ENCODE data around the gene PPP2R5A. TPM values are rescaled to one million over a fixed set of nuclear protein-coding genes. Genes with fewer than 3 reads are reported as not detected.
"Not testable (repeated sequence)": the region's sequence is repeated elsewhere in the genome, so short reads cannot be mapped to it uniquely, and the experiment has no call there.

Gene PPP2R5A
- total and polyA plus RNA-seq, 3 experiments from 2014 or later = 46.1 to 51.9 (median 46.9) TPM

GRCh38 chr1:212301580-212301979, 16.4 kb downstream of the PPP2R5A start:
- peak overlapping the region in 2 of 8 donors; percentile 7 to 18 for H3K27ac Mint-ChIP-seq
- H3K9me3 ChIP-seq (ENCODE audit: low read length) = no peaks in the 10 kb centered on the region
- H3K4me3 ChIP-seq (ENCODE audit: low read length) = no peak overlapping the region
- ChIA-PET POLR2A (interaction anchor here (0.5 kb wide), 1 partner anchor 16 kb away, joined by 4 read pairs; no protein-coding TSS in a partner anchor), CTCF (no interaction called here)
- H3K27ac ChIP-seq (ENCODE audit: low read depth, low read length) = no peak overlapping the region
- peaks cover 52 to 68% (median 67%) of the 10 kb centered on the region in 3 donors for H3K4me1 Mint-ChIP-seq
- peaks cover 15% of the 10 kb centered on the region for H3K4me1 ChIP-seq (ENCODE audit: insufficient read depth, low read length)
- no peak for DNase-seq
- no peaks in the 10 kb centered on the region for H3K27me3 Mint-ChIP-seq
- peak overlapping the region in 2 of 7 donors; percentile 8 to 46 for H3K4me3 Mint-ChIP-seq
- no peaks in the 10 kb centered on the region for H3K27me3 ChIP-seq (ENCODE audit: insufficient read depth, low read length, poor library complexity, severe bottlenecking)
- peaks cover 1 to 6% (median 5%) of the 10 kb centered on the region in 3 donors for H3K36me3 Mint-ChIP-seq
- no peaks in the 10 kb centered on the region for H3K36me3 ChIP-seq (ENCODE audit: insufficient read depth, low read length)
- no peaks in the 10 kb centered on the region for H3K9me3 Mint-ChIP-seq

- Mint-ChIP-seq H3K4me1 (peaks cover 57 to 71% (median 70%) of the 10 kb centered on the region in 3 donors), H3K36me3 (peaks cover 1 to 16% (median 7%) of the 10 kb centered on the region in 3 donors), H3K27me3 (no peaks in the 10 kb centered on the region), H3K9me3 (no peaks in the 10 kb centered on the region), H3K27ac (peak overlapping the region in 4 of 8 donors; percentile 3 to 32 (median 6)), H3K4me3 (peak overlapping the region in 1 of 7 donors; percentile 25)
- Histone ChIP-seq H3K36me3 (ENCODE audit: insufficient read depth, low read length) (no peaks in the 10 kb centered on the region), H3K4me1 (ENCODE audit: insufficient read depth, low read length) (peaks cover 15% of the 10 kb centered on the region), H3K27ac (ENCODE audit: low read depth, low read length) (no peak overlapping the region), H3K4me3 (ENCODE audit: low read length) (no peak overlapping the region), H3K9me3 (ENCODE audit: low read length) (no peaks in the 10 kb centered on the region), H3K27me3 (ENCODE audit: insufficient read depth, low read length, poor library complexity, severe bottlenecking) (no peaks in the 10 kb centered on the region)
- DNase-seq = no peak
- POLR2A ChIA-PET = no interaction called here
- CTCF ChIA-PET = no interaction called here
Measured at GRCh38 chr1:212302745-212303383, 17.7 kb downstream of the PPP2R5A start.

GRCh38 chr1:212305342-212305741, 20.1 kb downstream of the PPP2R5A start:
- Histone ChIP-seq H3K4me1 (ENCODE audit: insufficient read depth, low read length) (peaks cover 15% of the 10 kb centered on the region), H3K27ac (ENCODE audit: low read depth, low read length) (no peak overlapping the region), H3K4me3 (ENCODE audit: low read length) (no peak overlapping the region), H3K27me3 (ENCODE audit: insufficient read depth, low read length, poor library complexity, severe bottlenecking) (no peaks in the 10 kb centered on the region), H3K36me3 (ENCODE audit: insufficient read depth, low read length) (no peaks in the 10 kb centered on the region), H3K9me3 (ENCODE audit: low read length) (no peaks in the 10 kb centered on the region)
- ChIA-PET POLR2A (interaction anchor here (0.6 kb wide), 1 partner anchor 270 kb away, joined by 3 read pairs; the partner anchor contains the start of genes DTL and INTS7), CTCF (no interaction called here)
- DNase-seq = no peak
- H3K36me3 Mint-ChIP-seq = peaks cover 9 to 38% (median 11%) of the 10 kb centered on the region in 3 donors
- peaks cover 69 to 84% (median 82%) of the 10 kb centered on the region in 3 donors for H3K4me1 Mint-ChIP-seq
- peak overlapping the region in 3 of 8 donors; percentile 1 to 52 (median 37) for H3K27ac Mint-ChIP-seq
- no peaks in the 10 kb centered on the region for H3K9me3 Mint-ChIP-seq
- peak overlapping the region in 3 of 7 donors; percentile 30 to 54 (median 42) for H3K4me3 Mint-ChIP-seq
- no peaks in the 10 kb centered on the region for H3K27me3 Mint-ChIP-seq

GRCh38 chr1:212305984-212306452, 20.8 kb downstream of the PPP2R5A start:
- DNase-seq; H3K27ac ChIP-seq (ENCODE audit: low read depth, low read length); H3K36me3 ChIP-seq (ENCODE audit: insufficient read depth, low read length); H3K9me3 ChIP-seq (ENCODE audit: low read length); H3K27me3 ChIP-seq (ENCODE audit: insufficient read depth, low read length, poor library complexity, severe bottlenecking); H3K4me3 ChIP-seq (ENCODE audit: low read length); CTCF ChIA-PET; H3K27me3 Mint-ChIP-seq; POLR2A ChIA-PET; H3K9me3 Mint-ChIP-seq: not testable (repeated sequence)
- Mint-ChIP-seq H3K36me3 (peaks cover 9 to 45% (median 11%) of the 10 kb centered on the region in 3 donors), H3K4me3 (peak overlapping the region in 4 of 7 donors; percentile 14 to 54 (median 28)), H3K4me1 (peaks cover 76 to 90% (median 87%) of the 10 kb centered on the region in 3 donors), H3K27ac (peak overlapping the region in 1 of 8 donors; percentile 20)
- peaks cover 14% of the 10 kb centered on the region for H3K4me1 ChIP-seq (ENCODE audit: insufficient read depth, low read length)

GRCh38 chr1:212309967-212310366, 24.8 kb downstream of the PPP2R5A start:
- ChIA-PET POLR2A (no interaction called here), CTCF (no interaction called here)
- Histone ChIP-seq H3K36me3 (ENCODE audit: insufficient read depth, low read length) (no peaks in the 10 kb centered on the region), H3K27me3 (ENCODE audit: insufficient read depth, low read length, poor library complexity, severe bottlenecking) (no peaks in the 10 kb centered on the region), H3K4me1 (ENCODE audit: insufficient read depth, low read length) (peaks cover 2% of the 10 kb centered on the region), H3K9me3 (ENCODE audit: low read length) (no peaks in the 10 kb centered on the region), H3K4me3 (ENCODE audit: low read length) (no peak overlapping the region), H3K27ac (ENCODE audit: low read depth, low read length) (no peak overlapping the region)
- Mint-ChIP-seq H3K27ac (peak overlapping the region in 2 of 8 donors; percentile 1 to 74), H3K36me3 (peaks cover 14 to 58% (median 22%) of the 10 kb centered on the region in 3 donors), H3K27me3 (no peaks in the 10 kb centered on the region), H3K4me1 (peaks cover 66 to 84% (median 77%) of the 10 kb centered on the region in 3 donors), H3K4me3 (peak overlapping the region in 1 of 7 donors; percentile 29), H3K9me3 (peaks cover 0 to 6% (median 2%) of the 10 kb centered on the region in 5 donors)
- no peak for DNase-seq

GRCh38 chr1:212310383-212310782, 25.2 kb downstream of the PPP2R5A start:
- H3K4me1 ChIP-seq (ENCODE audit: insufficient read depth, low read length) = peaks cover 6% of the 10 kb centered on the region
- no peak overlapping the region for H3K27ac ChIP-seq (ENCODE audit: low read depth, low read length)
- no peaks in the 10 kb centered on the region for H3K36me3 ChIP-seq (ENCODE audit: insufficient read depth, low read length)
- peaks cover 64 to 84% (median 77%) of the 10 kb centered on the region in 3 donors for H3K4me1 Mint-ChIP-seq
- H3K27me3 Mint-ChIP-seq = no peaks in the 10 kb centered on the region
- no peaks in the 10 kb centered on the region for H3K27me3 ChIP-seq (ENCODE audit: insufficient read depth, low read length, poor library complexity, severe bottlenecking)
- H3K4me3 Mint-ChIP-seq = no peak overlapping the region
- no peak for DNase-seq
- H3K27ac Mint-ChIP-seq = peak overlapping the region in 5 of 8 donors; percentile 1 to 77 (median 46)
- no peak overlapping the region for H3K4me3 ChIP-seq (ENCODE audit: low read length)
- ChIA-PET POLR2A (no interaction called here), CTCF (no interaction called here)
- H3K9me3 Mint-ChIP-seq = peaks cover 0 to 6% (median 2%) of the 10 kb centered on the region in 5 donors
- H3K36me3 Mint-ChIP-seq = peaks cover 14 to 56% (median 19%) of the 10 kb centered on the region in 3 donors
- H3K9me3 ChIP-seq (ENCODE audit: low read length) = no peaks in the 10 kb centered on the region

GRCh38 chr1:212311836-212312497, 26.8 kb downstream of the PPP2R5A start:
- Histone ChIP-seq H3K36me3 (ENCODE audit: insufficient read depth, low read length) (no peaks in the 10 kb centered on the region), H3K9me3 (ENCODE audit: low read length) (no peaks in the 10 kb centered on the region), H3K4me1 (ENCODE audit: insufficient read depth, low read length) (peaks cover 20% of the 10 kb centered on the region), H3K27me3 (ENCODE audit: insufficient read depth, low read length, poor library complexity, severe bottlenecking) (no peaks in the 10 kb centered on the region), H3K27ac (ENCODE audit: low read depth, low read length) (no peak overlapping the region), H3K4me3 (ENCODE audit: low read length) (no peak overlapping the region)
- Mint-ChIP-seq H3K9me3 (peaks cover 0 to 6% (median 2%) of the 10 kb centered on the region in 5 donors), H3K27me3 (no peaks in the 10 kb centered on the region), H3K36me3 (peaks cover 16 to 51% (median 17%) of the 10 kb centered on the region in 3 donors), H3K27ac (no peak overlapping the region), H3K4me1 (peaks cover 67 to 86% (median 81%) of the 10 kb centered on the region in 3 donors), H3K4me3 (no peak overlapping the region)
- no peak for DNase-seq
- ChIA-PET CTCF (interaction anchor here (1.1 to 1.2 kb wide), 2 partner anchors 276 to 614 kb away, joined by 3 to 4 read pairs; partner anchors contain the start of genes DTL and INTS7), POLR2A (no interaction called here)

- no peak overlapping the region for H3K4me3 ChIP-seq (ENCODE audit: low read length)
- peaks cover 26% of the 10 kb centered on the region for H3K4me1 ChIP-seq (ENCODE audit: insufficient read depth, low read length)
- Mint-ChIP-seq H3K4me3 (no peak overlapping the region), H3K9me3 (peaks cover 0 to 6% (median 2%) of the 10 kb centered on the region in 5 donors), H3K27me3 (no peaks in the 10 kb centered on the region), H3K36me3 (peaks cover 11 to 40% (median 16%) of the 10 kb centered on the region in 3 donors), H3K4me1 (peaks cover 66 to 86% (median 81%) of the 10 kb centered on the region in 3 donors), H3K27ac (peak overlapping the region in 2 of 8 donors; percentile 30 to 66)
- no peaks in the 10 kb centered on the region for H3K27me3 ChIP-seq (ENCODE audit: insufficient read depth, low read length, poor library complexity, severe bottlenecking)
- ChIA-PET POLR2A (no interaction called here), CTCF (interaction anchor here (1.2 to 1.7 kb wide), 4 partner anchors 22 to 250 kb away, joined by 3 to 5 read pairs (median 3); no protein-coding TSS in a partner anchor)
- no peak overlapping the region for H3K27ac ChIP-seq (ENCODE audit: low read depth, low read length)
- no peak for DNase-seq
- no peaks in the 10 kb centered on the region for H3K36me3 ChIP-seq (ENCODE audit: insufficient read depth, low read length)
- H3K9me3 ChIP-seq (ENCODE audit: low read length) = no peaks in the 10 kb centered on the region
Measured at GRCh38 chr1:212313616-212314015, 28.4 kb downstream of the PPP2R5A start.

Measured in CD8-positive, alpha-beta memory T cell (primary cell).